SH-SY5Y (cell line): ENCODE data around the gene POLR1A.

Experiments
- GATA2 ChIP-seq: IDR thresholded peaks from 2 replicates; pipeline ENCODE4 v1.6.1; 2011; ENCODE audit warnings: mild to moderate bottlenecking, low read depth, low read length
- GATA3 ChIP-seq: IDR thresholded peaks from 2 replicates; pipeline ENCODE4 v1.6.1; 2011; ENCODE audit warnings: low read depth, mild to moderate bottlenecking, low read length, moderate library complexity

- no peak for TF ChIP-seq GATA3
- no peak for TF ChIP-seq GATA2
Observed at GRCh38 chr2:86036669-86037138, 69.0 kb downstream of the POLR1A start.
